ENCODE data around the gene SIMC1. TPM values are rescaled to one million over a fixed set of nuclear protein-coding genes. Genes with fewer than 3 reads are reported as not detected.
"Not testable (repeated sequence)": the region's sequence is repeated elsewhere in the genome, so short reads cannot be mapped to it uniquely, and the experiment has no call there.

The SIMC1 gene
- polyA plus RNA-seq, 3 donors from 2014 or later: 2.4 to 13.1 (median 8.7) TPM

DNA sequence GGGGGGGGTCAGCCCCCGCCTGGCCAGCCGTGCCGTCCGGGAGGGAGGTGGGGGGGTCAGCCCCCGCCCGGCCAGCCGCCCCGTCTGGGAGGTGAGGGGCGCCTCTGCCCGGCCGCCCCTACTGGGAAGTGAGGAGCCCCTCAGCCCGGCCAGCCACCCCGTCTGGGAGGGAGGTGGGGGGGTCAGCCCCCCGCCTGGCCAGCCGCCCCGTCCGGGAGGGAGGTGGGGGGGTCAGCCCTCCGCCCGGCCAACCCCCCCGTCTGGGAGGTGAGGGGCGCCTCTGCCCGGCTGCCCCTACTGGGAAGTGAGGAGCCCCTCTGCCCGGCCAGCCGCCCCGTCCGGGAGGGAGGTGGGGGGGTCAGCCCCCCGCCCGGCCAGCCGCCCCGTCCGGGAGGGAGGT is 67.1 kb downstream of the SIMC1 start:
- H3K4me1 Mint-ChIP-seq; H3K27ac Mint-ChIP-seq; H3K27me3 Mint-ChIP-seq (ENCODE audit: low read depth in 3 of 3); H3K4me3 Mint-ChIP-seq; H3K9me3 Mint-ChIP-seq; DNase-seq: not testable (repeated sequence)
- peaks cover 18 to 43% (median 33%) of the 10 kb centered on the region in 3 donors for H3K36me3 Mint-ChIP-seq

- Mint-ChIP-seq H3K27me3 (ENCODE audit: low read depth in 3 of 3) (no peaks in the 10 kb centered on the region), H3K4me1 (peaks cover 0 to 2% of the 10 kb centered on the region in 2 donors), H3K27ac (peak overlapping the region in 3 of 6 donors; percentile 12 to 65 (median 51)), H3K4me3 (no peak overlapping the region), H3K9me3 (no peaks in the 10 kb centered on the region), H3K36me3 (peaks cover 8 to 29% (median 12%) of the 10 kb centered on the region in 3 donors)
- no peak for DNase-seq
Observed at GRCh38 chr5:176317534-176318374, 79.5 kb downstream of the SIMC1 start.

GRCh38 chr5:176319827-176320554 is 81.8 kb downstream of the SIMC1 start:
- Mint-ChIP-seq H3K27me3 (ENCODE audit: low read depth in 3 of 3) (no peaks in the 10 kb centered on the region), H3K4me1 (peaks cover 0 to 2% of the 10 kb centered on the region in 2 donors), H3K9me3 (no peaks in the 10 kb centered on the region), H3K36me3 (peaks cover 17 to 24% (median 18%) of the 10 kb centered on the region in 3 donors), H3K27ac (no peak overlapping the region), H3K4me3 (no peak overlapping the region)
- DNase-seq: no peak

GRCh38 chr5:176320577-176320976 is 82.4 kb downstream of the SIMC1 start:
- H3K9me3 Mint-ChIP-seq: no peaks in the 10 kb centered on the region
- H3K4me1 Mint-ChIP-seq: no peaks in the 10 kb centered on the region
- no peaks in the 10 kb centered on the region for H3K27me3 Mint-ChIP-seq (ENCODE audit: low read depth in 3 of 3)
- no peak for DNase-seq
- no peak overlapping the region for H3K4me3 Mint-ChIP-seq
- no peak overlapping the region for H3K27ac Mint-ChIP-seq
- peaks cover 12 to 19% (median 17%) of the 10 kb centered on the region in 3 donors for H3K36me3 Mint-ChIP-seq

GRCh38 chr5:176334031-176334770 is 96.0 kb downstream of the SIMC1 start:
- H3K27ac Mint-ChIP-seq: no peak overlapping the region
- peaks cover 22 to 32% (median 26%) of the 10 kb centered on the region in 3 donors for H3K36me3 Mint-ChIP-seq
- no peak for DNase-seq
- H3K4me1 Mint-ChIP-seq: no peaks in the 10 kb centered on the region
- H3K27me3 Mint-ChIP-seq (ENCODE audit: low read depth in 3 of 3): peaks cover 0 to 2% (median 0%) of the 10 kb centered on the region in 3 donors
- no peak overlapping the region for H3K4me3 Mint-ChIP-seq
- peaks cover 0 to 2% (median 0%) of the 10 kb centered on the region in 6 donors for H3K9me3 Mint-ChIP-seq

- Mint-ChIP-seq H3K27ac (no peak overlapping the region), H3K9me3 (peaks cover 0 to 2% (median 0%) of the 10 kb centered on the region in 6 donors), H3K4me1 (no peaks in the 10 kb centered on the region), H3K27me3 (ENCODE audit: low read depth in 3 of 3) (peaks cover 0 to 2% (median 0%) of the 10 kb centered on the region in 3 donors), H3K4me3 (no peak overlapping the region), H3K36me3 (peaks cover 22 to 32% (median 29%) of the 10 kb centered on the region in 3 donors)
- DNase-seq: no peak
Observed at GRCh38 chr5:176337913-176338312, 99.7 kb downstream of the SIMC1 start.

GRCh38 chr5:176339304-176339703 is 101.1 kb downstream of the SIMC1 start:
- Mint-ChIP-seq H3K36me3 (peaks cover 15 to 25% (median 23%) of the 10 kb centered on the region in 3 donors), H3K4me1 (no peaks in the 10 kb centered on the region), H3K9me3 (no peaks in the 10 kb centered on the region), H3K4me3 (no peak overlapping the region), H3K27ac (no peak overlapping the region), H3K27me3 (ENCODE audit: low read depth in 3 of 3) (peaks cover 0 to 2% (median 0%) of the 10 kb centered on the region in 3 donors)
- no peak for DNase-seq

DNA sequence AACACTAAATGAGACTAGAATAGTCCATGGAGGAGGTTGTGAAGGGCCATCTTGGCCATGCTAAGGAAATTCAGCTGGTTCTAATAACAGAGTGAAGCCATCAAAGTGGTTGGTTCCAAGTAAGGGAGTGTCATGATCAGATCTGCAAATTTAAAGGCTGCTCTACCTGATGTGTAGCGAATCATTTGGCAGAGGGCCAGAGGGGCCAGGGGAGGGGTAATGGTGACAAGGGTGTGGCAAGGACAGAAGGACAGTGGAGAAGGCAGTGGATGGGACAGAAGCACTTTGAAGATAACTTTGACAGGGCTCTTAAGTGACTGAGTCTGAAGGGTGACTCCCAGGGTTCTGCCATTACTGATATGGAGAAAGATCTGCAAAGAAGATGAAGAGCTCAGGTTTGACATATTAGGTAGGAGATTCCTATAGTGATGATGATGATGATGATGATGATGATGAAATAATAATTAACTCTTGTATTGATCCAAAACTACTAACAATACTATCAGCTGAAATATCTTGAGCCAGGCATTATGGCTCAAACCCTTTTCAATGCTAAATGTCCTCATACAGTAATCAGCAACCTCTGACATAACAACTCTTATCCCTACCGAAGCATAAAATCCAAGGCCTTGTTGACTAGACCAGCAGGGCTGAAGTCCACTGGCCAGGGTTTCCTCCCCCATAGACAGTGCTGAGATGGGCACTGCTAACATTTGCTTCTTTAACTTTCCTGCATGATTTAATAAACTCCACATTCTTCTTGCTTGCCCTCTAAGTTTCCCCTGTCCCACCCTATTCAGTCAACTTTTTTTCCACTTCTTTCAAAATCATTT is 103.3 kb downstream of the SIMC1 start:
- no peaks in the 10 kb centered on the region for H3K9me3 Mint-ChIP-seq
- DNase-seq: no peak
- no peaks in the 10 kb centered on the region for H3K4me1 Mint-ChIP-seq
- no peaks in the 10 kb centered on the region for H3K27me3 Mint-ChIP-seq (ENCODE audit: low read depth in 3 of 3)
- H3K4me3 Mint-ChIP-seq: no peak overlapping the region
- H3K27ac Mint-ChIP-seq: peak overlapping the region in 3 of 6 donors; percentile 19 to 43 (median 20)
- H3K36me3 Mint-ChIP-seq: peaks cover 16 to 28% (median 18%) of the 10 kb centered on the region in 3 donors

GRCh38 chr5:176342158-176342483 is 103.9 kb downstream of the SIMC1 start:
- Mint-ChIP-seq H3K9me3 (no peaks in the 10 kb centered on the region), H3K4me1 (no peaks in the 10 kb centered on the region), H3K27me3 (ENCODE audit: low read depth in 3 of 3) (no peaks in the 10 kb centered on the region), H3K36me3 (peaks cover 13 to 22% (median 16%) of the 10 kb centered on the region in 3 donors), H3K4me3 (no peak overlapping the region), H3K27ac (peak overlapping the region in 3 of 6 donors; percentile 7 to 61 (median 46))
- no peak for DNase-seq

DNA sequence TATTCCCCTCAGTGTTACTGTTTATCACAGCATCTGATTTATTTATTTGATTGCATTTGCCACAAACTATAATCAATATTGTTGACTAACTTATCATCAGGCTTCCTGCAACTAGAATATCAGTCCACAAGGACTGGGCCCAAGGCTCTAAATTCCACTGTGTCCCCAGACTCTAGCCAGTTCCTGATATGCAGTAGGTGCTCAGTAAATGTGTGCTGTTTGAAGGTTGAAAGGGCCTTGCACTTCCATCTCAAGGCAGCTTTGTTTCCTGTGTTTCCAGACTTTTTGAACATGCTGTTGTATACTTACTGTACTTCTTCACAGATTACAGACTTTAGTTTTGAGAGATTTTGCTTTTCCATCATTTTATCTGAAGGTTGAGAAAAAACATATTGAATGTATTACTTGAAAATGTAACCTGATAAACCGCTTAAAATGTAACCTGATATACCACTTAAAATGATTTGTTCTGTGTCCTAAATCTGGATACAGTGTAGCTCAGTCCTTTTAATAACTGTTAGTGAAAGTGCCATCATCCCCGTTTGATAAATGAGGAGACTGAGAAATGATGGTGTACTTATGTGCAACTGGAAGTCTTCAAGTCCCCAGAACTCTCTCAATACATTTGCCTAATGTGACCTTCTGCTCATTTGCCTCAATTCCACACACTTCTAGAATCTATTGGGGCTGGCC is 104.7 kb downstream of the SIMC1 start:
- no peaks in the 10 kb centered on the region for H3K4me1 Mint-ChIP-seq
- no peak overlapping the region for H3K4me3 Mint-ChIP-seq
- no peak for DNase-seq
- H3K27ac Mint-ChIP-seq: peak overlapping the region in 3 of 6 donors; percentile 5 to 68 (median 23)
- no peaks in the 10 kb centered on the region for H3K9me3 Mint-ChIP-seq
- peaks cover 9 to 26% (median 14%) of the 10 kb centered on the region in 3 donors for H3K36me3 Mint-ChIP-seq
- no peaks in the 10 kb centered on the region for H3K27me3 Mint-ChIP-seq (ENCODE audit: low read depth in 3 of 3)

GRCh38 chr5:176350416-176350815 is 112.2 kb downstream of the SIMC1 start:
- Mint-ChIP-seq H3K27ac (peak overlapping the region in 1 of 6 donors; percentile 11), H3K27me3 (ENCODE audit: low read depth in 3 of 3) (peaks cover 0 to 1% (median 0%) of the 10 kb centered on the region in 3 donors), H3K36me3 (peaks cover 16 to 56% (median 43%) of the 10 kb centered on the region in 3 donors), H3K4me1 (peaks cover 12 to 41% of the 10 kb centered on the region in 2 donors), H3K9me3 (no peaks in the 10 kb centered on the region), H3K4me3 (no peak overlapping the region)
- no peak for DNase-seq

- Mint-ChIP-seq H3K27me3 (ENCODE audit: low read depth in 3 of 3) (peaks cover 0 to 1% (median 0%) of the 10 kb centered on the region in 3 donors), H3K27ac (peak overlapping the region in 5 of 6 donors; percentile 13 to 64 (median 57)), H3K4me1 (peaks cover 16 to 49% of the 10 kb centered on the region in 2 donors), H3K4me3 (no peak overlapping the region), H3K9me3 (no peaks in the 10 kb centered on the region), H3K36me3 (peaks cover 16 to 51% (median 38%) of the 10 kb centered on the region in 3 donors)
- DNase-seq: no peak
Observed at GRCh38 chr5:176352116-176352878, 114.1 kb downstream of the SIMC1 start.

All from immature natural killer cell (primary cell).